H1 (cell line): Measurements from ENCODE around the gene POU2F1. TPM values are rescaled to one million over a fixed set of nuclear protein-coding genes. Genes with fewer than 3 reads are reported as not detected.

Experiments
- CBX5 ChIP-seq: fragments of 300-800, 300-1000 bp; sonication (generic); IDR thresholded peaks from 2 replicates; pipeline ENCODE4 v1.7.1; 2016; ENCODE audit warnings: antibody characterized with exemption, low read length, low read depth
- ZNF274 ChIP-seq: IDR thresholded peaks from 2 replicates; pipeline ENCODE4 v1.7.0; 2012; ENCODE audit warnings: low read length, borderline replicate concordance; ENCODE audit errors: extremely low read depth
- polyA plus RNA-seq, 7 experiments: library from polyadenylated mRNA; depleted of rRNA in 3 of 7; stranded (reverse) in 5 of 7; unstranded in 2 of 7; fragments of >200 nt in 5 of 7; fragments of 200-250 nt in 2 of 7; gene quantifications; 1 replicate in 5 of 7; 2 replicates in 1 of 7; 4 replicates in 1 of 7; pipeline versions ENCODE4 v1.2.1 to v1.2.3, GENCODE V29; 2011 to 2013; ENCODE audit warnings: missing spikeins in 2 of 7, mixed read lengths in 2 of 7
- total RNA-seq: library from RNA; stranded (reverse); fragmentation: NEBNext Ultra II Directional; extraction: Animal tissue kit (Norgen Biotek cat#: 25700); gene quantifications from 2 replicates; pipeline ENCODE4 v1.2.1, GENCODE V29; 2021

The POU2F1 gene
- total and polyA plus RNA-seq, 2 of the 8 experiments (the other 6 are each of a cell fraction or from before 2014, with no cell fraction given) = 37.0 to 57.2 TPM

DNA sequence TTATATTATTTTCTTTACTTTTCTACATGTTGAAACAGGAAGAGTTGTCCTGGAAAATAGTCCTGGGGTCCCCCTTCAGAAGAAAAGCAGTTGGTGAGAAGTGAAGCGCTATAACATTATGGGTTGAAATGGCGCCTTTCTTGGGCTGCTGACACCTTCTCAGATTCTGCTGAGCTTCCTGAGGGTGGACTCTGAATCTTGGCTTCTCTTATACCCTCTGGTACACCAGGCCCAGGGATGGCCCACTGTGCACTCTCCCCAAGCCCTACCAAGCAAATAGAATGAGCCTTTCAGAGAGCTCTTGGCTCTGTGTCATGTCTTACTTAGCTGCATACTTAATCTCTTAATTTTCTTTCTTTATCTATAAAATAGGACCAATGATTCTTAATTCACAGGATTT is 255.4 kb downstream of the POU2F1 start (continued):
- TF ChIP-seq ZNF274 = no peak
- TF ChIP-seq CBX5 = no peak

Other genes starting within 250 kb of the POU2F1 start
- gene ILDR2, start 245.3 kb upstream of the POU2F1 start, total RNA-seq = 0.86 and 1.5 TPM in 2 replicates
- 0.55 and 0.85 TPM in 2 replicates for gene ILDR2, start 245.3 kb upstream of the POU2F1 start, polyA plus RNA-seq (2011; rRNA removed)
- gene MAEL, start 231.6 kb upstream of the POU2F1 start, total RNA-seq = not detected in 2 replicates
- 0.03 TPM in 1 of 2 replicates, not detected in the other for gene MAEL, start 231.6 kb upstream of the POU2F1 start, polyA plus RNA-seq (2011; rRNA removed)
- 0.11 and 0.19 TPM in 2 replicates for gene GPA33, start 130.5 kb upstream of the POU2F1 start, total RNA-seq
- gene GPA33, start 130.5 kb upstream of the POU2F1 start, polyA plus RNA-seq (2011; rRNA removed) = 0.67 and 0.74 TPM in 2 replicates
- gene STYXL2, start 126.8 kb upstream of the POU2F1 start, total RNA-seq = 0.22 and 0.34 TPM in 2 replicates
- gene STYXL2, start 126.8 kb upstream of the POU2F1 start, polyA plus RNA-seq (2011; rRNA removed) = 0.09 and 0.14 TPM in 2 replicates